GM12878 (cell line): ENCODE data around the gene CD177. TPM values are rescaled to one million over a fixed set of nuclear protein-coding genes. Genes with fewer than 3 reads are reported as not detected.

Source experiments
- polyA plus RNA-seq, 11 experiments: library from polyadenylated mRNA; depleted of rRNA in 4 of 11; unstranded in 6 of 11; stranded (reverse) in 5 of 11; fragments of >200 nt; fragmentation: Nextera tagmentation in 4 of 11; fragmentation: Illumina TruSeq in 1 of 11; extraction: Ambion mirVana in 4 of 11; extraction: Trizol in 1 of 11; gene quantifications; 1 replicate in 1 of 11; 2 replicates in 10 of 11; pipeline versions ENCODE4 v1.2.1 to v1.2.3, GENCODE V29; 2011 to 2016; ENCODE audit warnings: inconsistent platforms in 2 of 11, missing spikeins in 2 of 11, low read depth in 1 of 11
- total RNA-seq, 4 experiments: library from RNA; depleted of rRNA in 3 of 4; stranded (reverse); fragments of >200 nt in 3 of 4; fragmentation: Illumina TruSeq in 1 of 4; extraction: Trizol in 1 of 4; gene quantifications; 2 replicates each; pipeline versions ENCODE4 v1.2.1 to v1.2.3, GENCODE V29; 2013 to 2021

Gene CD177
- total and polyA plus RNA-seq, 10 of the 15 experiments (the other 5 are each of a cell fraction or from before 2014, with no cell fraction given): not detected

Other genes with a start within 250 kb of the CD177 start
Only the 7 nearest of the 12 such genes appear.
- not detected in 2 replicates for gene PSG5, start 167.2 kb upstream of the CD177 start, total RNA-seq (2014; rRNA removed)
- gene PSG5, start 167.2 kb upstream of the CD177 start, total RNA-seq (2014; rRNA removed; fragmentation: Illumina TruSeq; extraction: Trizol): not detected in 2 replicates
- gene PSG5, start 167.2 kb upstream of the CD177 start, total RNA-seq (2021): not detected in 2 replicates
- not detected in 2 replicates for gene PSG5, start 167.2 kb upstream of the CD177 start, polyA plus RNA-seq (2011; rRNA removed)
- not detected in 2 replicates for gene PSG5, start 167.2 kb upstream of the CD177 start, polyA plus RNA-seq (2014; fragmentation: Illumina TruSeq; extraction: Trizol)
- gene PSG5, start 167.2 kb upstream of the CD177 start, polyA plus RNA-seq (2014; fragmentation: Nextera tagmentation; extraction: Ambion mirVana): not detected
- gene PSG5, start 167.2 kb upstream of the CD177 start, polyA plus RNA-seq (2014; rRNA removed): not detected in 2 replicates
- gene PSG5, start 167.2 kb upstream of the CD177 start, polyA plus RNA-seq (2016; fragmentation: Nextera tagmentation; extraction: Ambion mirVana): under 1 TPM in 1 of 2 experiments, not detected in 1; 0.27 TPM
- gene PSG4, start 148.0 kb upstream of the CD177 start, total RNA-seq (2014; rRNA removed): not detected in 2 replicates
- gene PSG4, start 148.0 kb upstream of the CD177 start, total RNA-seq (2014; rRNA removed; fragmentation: Illumina TruSeq; extraction: Trizol): not detected in 2 replicates
- gene PSG4, start 148.0 kb upstream of the CD177 start, total RNA-seq (2021): not detected in 2 replicates
- gene PSG4, start 148.0 kb upstream of the CD177 start, polyA plus RNA-seq (2011; rRNA removed): not detected in 2 replicates
- not detected in 2 replicates for gene PSG4, start 148.0 kb upstream of the CD177 start, polyA plus RNA-seq (2014; fragmentation: Illumina TruSeq; extraction: Trizol)
- not detected for gene PSG4, start 148.0 kb upstream of the CD177 start, polyA plus RNA-seq (2014; fragmentation: Nextera tagmentation; extraction: Ambion mirVana)
- gene PSG4, start 148.0 kb upstream of the CD177 start, polyA plus RNA-seq (2014; rRNA removed): not detected in 2 replicates
- not detected for gene PSG4, start 148.0 kb upstream of the CD177 start, polyA plus RNA-seq (2016; fragmentation: Nextera tagmentation; extraction: Ambion mirVana)
- not detected in 2 replicates for gene PSG9, start 84.2 kb upstream of the CD177 start, total RNA-seq (2014; rRNA removed)
- not detected in 2 replicates for gene PSG9, start 84.2 kb upstream of the CD177 start, total RNA-seq (2014; rRNA removed; fragmentation: Illumina TruSeq; extraction: Trizol)
- not detected in 2 replicates for gene PSG9, start 84.2 kb upstream of the CD177 start, total RNA-seq (2021)
- gene PSG9, start 84.2 kb upstream of the CD177 start, polyA plus RNA-seq (2011; rRNA removed): not detected in 2 replicates
- gene PSG9, start 84.2 kb upstream of the CD177 start, polyA plus RNA-seq (2014; fragmentation: Illumina TruSeq; extraction: Trizol): not detected in 2 replicates
- not detected for gene PSG9, start 84.2 kb upstream of the CD177 start, polyA plus RNA-seq (2014; fragmentation: Nextera tagmentation; extraction: Ambion mirVana)
- not detected in 2 replicates for gene PSG9, start 84.2 kb upstream of the CD177 start, polyA plus RNA-seq (2014; rRNA removed)
- gene PSG9, start 84.2 kb upstream of the CD177 start, polyA plus RNA-seq (2016; fragmentation: Nextera tagmentation; extraction: Ambion mirVana): not detected
- gene TEX101, start 61.2 kb downstream of the CD177 start, total RNA-seq (2014; rRNA removed): not detected in 2 replicates
- gene TEX101, start 61.2 kb downstream of the CD177 start, total RNA-seq (2014; rRNA removed; fragmentation: Illumina TruSeq; extraction: Trizol): not detected in 2 replicates
- not detected in 2 replicates for gene TEX101, start 61.2 kb downstream of the CD177 start, total RNA-seq (2021)
- gene TEX101, start 61.2 kb downstream of the CD177 start, polyA plus RNA-seq (2011; rRNA removed): not detected in 2 replicates
- gene TEX101, start 61.2 kb downstream of the CD177 start, polyA plus RNA-seq (2014; fragmentation: Illumina TruSeq; extraction: Trizol): not detected in 2 replicates
- gene TEX101, start 61.2 kb downstream of the CD177 start, polyA plus RNA-seq (2014; fragmentation: Nextera tagmentation; extraction: Ambion mirVana): not detected
- gene TEX101, start 61.2 kb downstream of the CD177 start, polyA plus RNA-seq (2014; rRNA removed): not detected in 2 replicates
- not detected for gene TEX101, start 61.2 kb downstream of the CD177 start, polyA plus RNA-seq (2016; fragmentation: Nextera tagmentation; extraction: Ambion mirVana)
- gene LYPD3, start 111.9 kb downstream of the CD177 start, total RNA-seq (2014; rRNA removed): 0.06 TPM in 1 of 2 replicates, not detected in the other
- gene LYPD3, start 111.9 kb downstream of the CD177 start, total RNA-seq (2014; rRNA removed; fragmentation: Illumina TruSeq; extraction: Trizol): not detected in 2 replicates
- not detected in 2 replicates for gene LYPD3, start 111.9 kb downstream of the CD177 start, total RNA-seq (2021)
- 0.18 TPM in 1 of 2 replicates, not detected in the other for gene LYPD3, start 111.9 kb downstream of the CD177 start, polyA plus RNA-seq (2011; rRNA removed)
- 0.03 TPM in 1 of 2 replicates, not detected in the other for gene LYPD3, start 111.9 kb downstream of the CD177 start, polyA plus RNA-seq (2014; fragmentation: Illumina TruSeq; extraction: Trizol)
- not detected for gene LYPD3, start 111.9 kb downstream of the CD177 start, polyA plus RNA-seq (2014; fragmentation: Nextera tagmentation; extraction: Ambion mirVana)
- gene LYPD3, start 111.9 kb downstream of the CD177 start, polyA plus RNA-seq (2014; rRNA removed): 0.10 TPM in 1 of 2 replicates, not detected in the other
- under 1 TPM in 1 of 2 experiments, not detected in 1; 0.28 TPM for gene LYPD3, start 111.9 kb downstream of the CD177 start, polyA plus RNA-seq (2016; fragmentation: Nextera tagmentation; extraction: Ambion mirVana)
- 12.8 and 13.0 TPM in 2 replicates for gene PHLDB3, start 151.1 kb downstream of the CD177 start, total RNA-seq (2014; rRNA removed)
- 2.4 and 3.6 TPM in 2 replicates for gene PHLDB3, start 151.1 kb downstream of the CD177 start, total RNA-seq (2014; rRNA removed; fragmentation: Illumina TruSeq; extraction: Trizol)
- gene PHLDB3, start 151.1 kb downstream of the CD177 start, total RNA-seq (2021): 9.1 and 11.0 TPM in 2 replicates
- gene PHLDB3, start 151.1 kb downstream of the CD177 start, polyA plus RNA-seq (2011; rRNA removed): 2.6 and 4.3 TPM in 2 replicates
- gene PHLDB3, start 151.1 kb downstream of the CD177 start, polyA plus RNA-seq (2014; fragmentation: Illumina TruSeq; extraction: Trizol): 0.14 and 1.1 TPM in 2 replicates
- gene PHLDB3, start 151.1 kb downstream of the CD177 start, polyA plus RNA-seq (2014; fragmentation: Nextera tagmentation; extraction: Ambion mirVana): under 1 TPM; 0.13 to 0.16 TPM
- 7.9 and 13.4 TPM in 2 replicates for gene PHLDB3, start 151.1 kb downstream of the CD177 start, polyA plus RNA-seq (2014; rRNA removed)
- gene PHLDB3, start 151.1 kb downstream of the CD177 start, polyA plus RNA-seq (2016; fragmentation: Nextera tagmentation; extraction: Ambion mirVana): 10 to 100 TPM in 1 of 2 experiments, 1 to 10 TPM in 1; 6.8 to 11.6 TPM
- 102 and 103 TPM in 2 replicates for gene ETHE1, start 173.5 kb downstream of the CD177 start, total RNA-seq (2014; rRNA removed)
- gene ETHE1, start 173.5 kb downstream of the CD177 start, total RNA-seq (2014; rRNA removed; fragmentation: Illumina TruSeq; extraction: Trizol): 39.6 and 45.0 TPM in 2 replicates
- gene ETHE1, start 173.5 kb downstream of the CD177 start, total RNA-seq (2021): 59.8 and 67.4 TPM in 2 replicates
- gene ETHE1, start 173.5 kb downstream of the CD177 start, polyA plus RNA-seq (2011; rRNA removed): 98.4 and 155 TPM in 2 replicates
- gene ETHE1, start 173.5 kb downstream of the CD177 start, polyA plus RNA-seq (2014; fragmentation: Illumina TruSeq; extraction: Trizol): 46.4 and 53.8 TPM in 2 replicates
- 10 to 100 TPM; 22.1 to 40.7 TPM for gene ETHE1, start 173.5 kb downstream of the CD177 start, polyA plus RNA-seq (2014; fragmentation: Nextera tagmentation; extraction: Ambion mirVana)
- gene ETHE1, start 173.5 kb downstream of the CD177 start, polyA plus RNA-seq (2014; rRNA removed): 118 and 134 TPM in 2 replicates
- gene ETHE1, start 173.5 kb downstream of the CD177 start, polyA plus RNA-seq (2016; fragmentation: Nextera tagmentation; extraction: Ambion mirVana): 10 to 100 TPM; 50.0 to 51.5 TPM